HG02571 (cell line): ENCODE results near the gene METTL26.
A peak's percentile ranks its signal among the peaks of the same experiment; 100 is the strongest.

Experiments used
- ATAC-seq: cut with Tn5 transposase; IDR thresholded peaks from one replicate; pipeline ENCODE4 v1.9.1; 2021; ENCODE audit warnings: mild to moderate bottlenecking, moderate library complexity; ENCODE audit not compliant: unreplicated experiment

The METTL26 gene

DNA sequence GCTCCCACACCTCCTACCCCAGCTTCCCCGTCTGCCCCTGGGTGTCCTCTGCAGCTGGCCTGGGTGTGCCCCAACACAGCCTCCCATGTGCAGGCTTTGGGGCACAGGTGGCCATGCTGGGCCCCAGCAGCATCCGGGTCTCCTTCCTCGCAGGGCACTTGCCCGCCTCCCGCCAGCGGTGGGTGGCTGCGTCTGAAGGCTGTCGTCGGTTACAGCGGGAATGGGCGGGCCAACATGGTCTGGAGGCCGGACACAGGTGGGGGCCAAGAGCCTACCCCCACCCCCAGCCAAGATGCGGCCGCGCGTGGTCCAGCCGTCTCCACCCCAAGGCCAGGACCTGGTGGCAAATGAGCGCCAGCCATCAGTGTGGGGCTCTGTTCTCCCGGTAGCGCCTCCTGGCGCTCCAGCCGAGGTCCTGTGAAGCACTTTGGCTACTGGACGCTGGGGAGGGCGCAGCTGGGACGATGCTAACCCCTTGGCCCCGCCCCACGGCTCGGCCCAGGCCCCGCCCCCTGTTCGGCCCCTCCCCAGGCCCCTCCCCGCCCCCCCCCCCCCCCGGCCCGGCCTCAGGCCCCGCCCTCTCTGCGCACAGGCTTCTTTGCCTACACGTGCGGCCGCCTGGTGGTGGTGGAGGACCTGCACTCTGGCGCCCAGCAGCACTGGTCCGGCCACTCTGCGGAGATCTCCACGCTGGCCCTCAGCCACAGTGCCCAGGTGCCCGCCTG is 24.5 kb upstream of the METTL26 start:
- ATAC-seq = no peak

GRCh38 chr16:660132-660458 is 24.0 kb upstream of the METTL26 start:
- ATAC-seq = no peak

DNA sequence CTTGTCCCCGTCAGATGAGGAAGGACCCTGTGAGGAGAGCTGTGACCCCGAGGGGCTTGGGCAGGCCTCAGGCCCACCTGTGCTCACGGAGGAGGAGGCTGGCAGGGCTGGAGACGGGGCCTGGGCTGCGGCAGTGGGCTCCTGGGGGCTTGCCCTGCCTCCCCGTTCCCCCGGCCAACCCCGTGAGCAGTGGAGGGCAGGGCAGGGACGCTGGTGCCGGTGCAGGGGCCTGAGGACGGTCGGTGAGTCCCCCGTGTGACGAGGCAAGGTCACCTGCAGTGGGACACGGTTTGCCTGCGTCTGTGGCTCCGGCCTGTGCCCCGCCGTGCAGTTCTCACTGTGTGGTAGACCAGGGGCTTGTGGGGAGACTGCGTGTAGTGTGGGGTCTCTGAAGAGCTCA is 23.5 kb upstream of the METTL26 start:
- no peak for ATAC-seq

DNA sequence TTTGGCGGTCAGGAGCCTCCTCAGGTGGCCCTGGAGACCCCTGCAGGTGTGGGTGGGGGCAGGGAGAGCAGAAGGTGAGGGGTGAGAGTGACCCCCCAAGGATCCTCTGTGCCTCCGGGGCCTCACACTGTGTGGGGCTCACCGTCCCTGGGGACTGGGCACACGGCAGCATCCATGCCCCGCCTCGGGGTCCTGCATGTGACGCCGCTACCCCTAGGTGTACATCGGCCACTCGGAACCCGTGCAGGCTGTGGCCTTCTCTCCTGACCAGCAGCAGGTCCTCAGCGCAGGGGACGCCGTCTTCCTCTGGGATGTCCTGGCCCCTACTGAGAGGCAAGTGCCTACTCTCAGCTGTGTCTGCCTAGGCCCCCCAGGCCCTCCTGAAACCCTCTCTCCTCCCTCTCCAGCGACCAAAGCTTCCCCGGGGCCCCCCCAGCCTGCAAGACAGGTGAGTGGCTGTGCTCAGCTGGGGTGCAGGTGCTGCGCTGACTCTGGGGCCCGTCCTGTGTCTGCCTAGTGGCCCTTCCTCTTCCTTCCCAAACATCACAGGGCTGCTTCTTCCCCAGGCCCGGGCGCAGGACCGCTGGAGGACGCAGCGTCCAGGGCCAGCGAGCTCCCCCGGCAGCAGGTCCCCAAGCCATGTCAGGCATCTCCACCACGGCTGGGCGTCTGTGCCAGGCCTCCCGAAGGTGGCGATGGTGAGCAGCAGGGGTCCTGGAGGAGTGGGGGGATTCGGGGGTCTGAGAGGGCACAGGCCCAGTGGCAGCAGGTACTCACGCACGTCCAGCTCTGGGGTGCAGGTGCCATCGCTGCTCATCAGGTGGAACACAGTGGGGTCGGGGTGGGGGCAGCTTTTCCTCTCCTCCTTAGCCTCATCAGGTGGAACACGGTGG is 22.8 kb upstream of the METTL26 start:
- ATAC-seq = no peak

DNA sequence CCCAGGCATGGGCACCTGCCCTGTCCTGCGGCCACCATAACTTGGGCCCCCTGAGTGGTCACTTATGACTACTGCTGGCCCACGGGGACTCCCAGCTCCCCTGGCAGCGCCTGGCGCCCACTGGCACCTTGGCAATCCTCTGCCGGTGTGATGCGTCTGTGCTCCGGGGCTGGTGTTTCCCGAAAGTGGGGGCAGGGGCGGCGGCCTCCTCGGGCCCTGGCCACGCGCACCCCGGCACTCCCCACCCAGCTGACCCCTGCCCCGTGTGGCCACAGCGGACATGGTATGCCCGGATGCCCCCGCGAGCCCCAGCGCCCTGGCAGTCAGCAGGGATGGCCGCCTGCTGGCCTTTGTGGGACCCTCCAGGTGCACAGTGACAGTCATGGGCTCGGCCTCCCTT is 21.4 kb upstream of the METTL26 start:
- ATAC-seq = no peak

- no peak for ATAC-seq
These were observed 17.9 kb upstream of the METTL26 start for GRCh38 chr16:654034-654433.

GRCh38 chr16:652454-653305 is 16.6 kb upstream of the METTL26 start:
- no peak for ATAC-seq

DNA sequence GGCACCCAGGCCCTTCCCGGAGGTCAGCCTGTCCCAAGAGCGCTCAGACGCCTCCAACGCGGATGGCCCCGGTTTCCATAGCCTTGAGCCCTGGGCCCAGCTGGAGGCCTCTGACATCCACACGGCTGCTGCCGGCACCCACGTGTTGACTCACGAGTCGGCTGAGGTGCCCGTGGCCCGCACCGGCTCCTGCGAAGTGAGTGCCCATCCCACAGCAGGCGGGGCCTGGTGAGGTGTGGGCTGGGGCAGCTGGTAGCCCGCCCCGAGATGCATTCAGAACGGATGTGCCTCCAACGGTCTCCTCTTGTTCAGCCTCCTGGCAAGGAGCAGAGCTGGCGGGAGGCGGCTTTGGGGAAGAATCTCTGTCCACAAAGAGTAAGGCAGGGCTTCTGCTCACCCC is 15.7 kb upstream of the METTL26 start:
- ATAC-seq = no peak

DNA sequence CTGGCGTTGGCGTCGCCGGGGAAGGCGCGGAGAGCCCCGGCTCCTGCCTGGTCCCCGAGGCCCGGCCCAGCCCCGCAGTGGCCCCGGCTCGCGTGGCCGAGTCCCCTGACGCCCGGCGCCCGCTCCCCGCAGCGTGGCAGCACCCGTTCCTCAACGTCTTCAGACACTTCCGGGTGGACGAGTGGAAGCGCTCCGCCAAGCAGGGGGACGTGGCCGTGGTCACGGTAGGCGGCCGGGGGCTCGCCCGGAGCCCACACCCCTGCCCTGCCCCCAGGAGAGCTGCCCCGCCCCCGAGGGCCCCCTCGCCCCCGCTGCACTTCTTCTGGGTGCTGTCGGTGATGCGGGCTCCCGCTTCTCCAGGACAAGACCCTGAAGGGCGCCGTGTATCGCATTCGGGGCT is 13.5 kb upstream of the METTL26 start:
- peak; percentile 6 for ATAC-seq

DNA sequence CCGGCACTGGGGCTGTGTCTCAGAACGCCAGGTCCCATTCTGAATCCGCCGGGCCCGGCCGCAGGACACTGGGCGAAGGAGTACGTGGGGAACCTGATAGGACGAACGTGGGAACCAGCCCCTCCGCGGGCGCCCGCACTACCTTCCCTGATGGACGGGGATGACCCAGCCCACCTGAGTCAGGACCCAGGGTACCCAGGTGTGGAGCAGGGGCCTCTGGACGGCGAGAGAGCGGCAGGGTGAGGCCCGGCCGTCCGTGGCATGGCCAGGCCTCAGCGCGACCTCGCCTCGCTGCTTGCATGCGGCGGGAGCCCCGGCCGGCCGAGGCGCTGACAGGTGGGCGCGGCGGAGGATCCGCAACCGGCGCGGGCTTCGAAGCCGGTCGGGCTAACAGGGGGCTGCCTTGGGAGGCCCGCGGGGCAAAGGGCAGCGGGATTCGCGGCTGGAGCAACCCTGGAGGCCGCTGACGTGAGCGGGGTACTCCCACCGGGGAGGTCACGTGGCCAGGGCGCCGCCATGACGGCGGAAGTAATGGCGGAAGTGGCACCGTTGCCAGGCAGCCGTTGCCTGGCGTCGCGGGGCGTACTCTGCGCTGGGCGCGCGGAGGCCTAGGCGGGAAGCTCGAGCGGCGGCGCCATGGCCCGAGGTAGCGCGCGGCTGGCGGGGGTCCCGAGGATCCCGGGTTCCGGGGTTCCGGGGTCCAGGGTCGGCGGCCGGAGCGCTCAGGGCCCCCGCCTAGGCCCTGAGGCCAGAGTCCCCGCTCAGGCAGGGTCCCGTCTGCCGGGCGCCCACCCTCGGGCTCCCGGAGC is 12.9 kb upstream of the METTL26 start, which contains the start of gene WDR90:
TSS of gene WDR90 (plus strand) at position 585 of the 809 bp plus-strand sequence. CDS start at position 637, 52 bp downstream.
- ATAC-seq = peak; percentile 77

- no peak for ATAC-seq
These were observed 12.1 kb upstream of the METTL26 start for GRCh38 chr16:648071-648780.

DNA sequence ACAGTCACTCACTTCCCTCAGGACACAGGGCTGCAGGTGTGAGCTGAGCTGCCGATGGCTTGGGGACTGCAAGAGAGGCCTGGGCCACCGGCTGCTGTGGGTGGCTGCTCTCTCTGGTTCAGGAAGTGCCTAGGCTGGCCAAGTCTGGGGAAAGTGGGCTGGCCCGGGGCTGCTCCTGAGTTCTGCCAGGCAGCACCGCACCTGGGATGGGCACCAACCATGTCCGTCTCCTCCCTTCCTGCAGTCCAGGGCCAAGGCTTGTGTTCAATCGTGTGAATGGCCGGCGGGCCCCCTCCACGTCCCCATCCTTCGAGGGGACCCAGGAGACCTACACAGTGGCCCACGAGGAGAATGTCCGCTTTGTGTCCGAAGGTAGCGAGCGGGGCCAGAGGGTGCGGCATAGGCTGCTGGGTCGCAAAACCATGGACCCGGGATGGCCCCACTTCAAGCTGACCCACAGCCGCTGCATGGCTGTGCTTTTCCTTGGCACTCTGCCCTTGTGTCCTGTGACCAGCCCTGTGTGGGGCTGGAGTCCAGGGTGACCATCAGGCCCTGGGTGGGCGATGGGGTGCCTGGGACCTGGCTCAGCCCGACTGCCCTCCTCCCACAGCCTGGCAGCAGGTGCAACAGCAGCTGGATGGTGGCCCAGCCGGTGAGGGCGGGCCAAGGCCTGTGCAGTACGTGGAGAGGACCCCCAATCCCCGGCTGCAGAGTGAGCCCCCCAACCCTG is 11.2 kb upstream of the METTL26 start:
- no peak for ATAC-seq

- no peak for ATAC-seq
These were observed 10.6 kb upstream of the METTL26 start for GRCh38 chr16:646679-647172.

- ATAC-seq = no peak
These were observed 10.0 kb upstream of the METTL26 start for GRCh38 chr16:645852-646678.

- no peak for ATAC-seq
These were observed 8.5 kb upstream of the METTL26 start for GRCh38 chr16:644556-644955.

DNA sequence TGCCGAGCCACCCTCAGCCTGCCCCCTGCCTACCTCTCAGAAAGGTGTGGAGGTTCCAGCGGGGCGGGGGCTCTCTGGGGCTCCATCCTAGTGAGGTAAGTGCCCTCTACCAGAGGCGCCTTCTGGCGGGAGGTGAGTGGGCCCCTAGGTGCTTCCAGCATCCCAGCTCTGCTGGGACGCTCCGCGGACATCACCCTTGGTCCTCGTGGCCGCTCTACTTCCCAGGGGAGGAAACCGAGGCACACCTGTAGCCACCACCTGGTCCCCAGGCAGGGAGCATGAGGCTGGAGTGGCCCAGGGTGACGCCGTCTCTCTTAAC is 6.9 kb upstream of the METTL26 start:
- no peak for ATAC-seq

- peak; percentile 33 for ATAC-seq
These were observed 6.3 kb upstream of the METTL26 start for GRCh38 chr16:642189-643049.
